HG03575 (cell line): Measurements from ENCODE around the gene KRTAP27-1.

Source experiments
- ATAC-seq: cut with Tn5 transposase; IDR thresholded peaks from one replicate; pipeline ENCODE4 v1.9.1; 2021; ENCODE audit not compliant: unreplicated experiment, insufficient number of reproducible peaks, low FRiP score; ENCODE audit errors: extremely low read depth

KRTAP27-1 gene, protein sequence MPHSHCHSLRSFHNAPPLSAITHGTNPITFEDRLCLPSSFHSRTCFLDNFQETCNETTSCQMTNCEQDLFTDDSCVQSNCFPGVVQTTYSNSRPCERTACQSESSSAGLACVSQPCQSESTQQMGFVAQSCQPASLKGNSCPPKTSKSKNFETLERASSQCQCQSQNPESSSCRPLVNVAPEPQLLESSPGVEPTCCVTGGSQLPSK

DNA sequence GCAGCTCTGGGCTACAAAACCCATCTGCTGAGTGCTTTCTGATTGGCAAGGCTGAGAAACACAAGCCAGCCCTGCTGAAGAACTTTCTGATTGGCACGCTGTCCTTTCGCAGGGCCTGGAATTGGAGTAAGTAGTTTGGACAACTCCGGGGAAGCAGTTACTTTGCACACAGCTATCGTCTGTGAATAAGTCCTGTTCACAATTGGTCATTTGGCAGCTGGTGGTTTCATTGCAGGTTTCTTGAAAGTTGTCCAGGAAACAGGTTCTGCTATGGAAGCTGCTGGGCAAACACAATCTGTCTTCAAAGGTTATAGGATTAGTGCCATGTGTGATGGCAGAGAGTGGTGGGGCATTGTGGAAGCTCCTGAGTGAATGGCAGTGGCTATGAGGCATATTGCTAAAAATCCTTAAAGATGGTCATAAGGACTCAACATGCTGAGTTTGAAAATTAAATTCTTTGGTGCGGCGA, at the start of gene KRTAP27-1:
KRTAP27-1 (minus strand) TSS at position 419 of the 469 bp plus-strand sequence; CDS start at position 393, 26 bp downstream.
- ATAC-seq = no peak

DNA sequence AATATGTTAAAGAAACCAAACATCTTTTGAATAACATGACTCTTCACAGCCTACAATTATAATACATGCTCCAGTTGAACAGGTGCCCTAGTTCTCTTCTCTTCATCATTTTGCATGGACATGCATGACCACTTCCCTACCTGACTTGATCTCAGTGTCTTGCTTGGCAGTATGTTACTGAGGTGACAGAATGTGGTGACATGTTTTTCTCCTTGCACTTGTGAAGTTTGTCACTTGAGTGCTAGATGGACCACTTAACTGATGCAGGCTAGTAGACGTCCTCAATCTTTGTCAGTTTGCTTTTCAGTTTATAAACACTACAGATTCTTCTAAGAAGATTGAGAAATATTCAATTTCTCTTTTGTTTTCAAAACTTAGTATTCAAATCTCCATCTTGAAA, 44.7 kb upstream of the KRTAP27-1 start:
- no peak for ATAC-seq

DNA sequence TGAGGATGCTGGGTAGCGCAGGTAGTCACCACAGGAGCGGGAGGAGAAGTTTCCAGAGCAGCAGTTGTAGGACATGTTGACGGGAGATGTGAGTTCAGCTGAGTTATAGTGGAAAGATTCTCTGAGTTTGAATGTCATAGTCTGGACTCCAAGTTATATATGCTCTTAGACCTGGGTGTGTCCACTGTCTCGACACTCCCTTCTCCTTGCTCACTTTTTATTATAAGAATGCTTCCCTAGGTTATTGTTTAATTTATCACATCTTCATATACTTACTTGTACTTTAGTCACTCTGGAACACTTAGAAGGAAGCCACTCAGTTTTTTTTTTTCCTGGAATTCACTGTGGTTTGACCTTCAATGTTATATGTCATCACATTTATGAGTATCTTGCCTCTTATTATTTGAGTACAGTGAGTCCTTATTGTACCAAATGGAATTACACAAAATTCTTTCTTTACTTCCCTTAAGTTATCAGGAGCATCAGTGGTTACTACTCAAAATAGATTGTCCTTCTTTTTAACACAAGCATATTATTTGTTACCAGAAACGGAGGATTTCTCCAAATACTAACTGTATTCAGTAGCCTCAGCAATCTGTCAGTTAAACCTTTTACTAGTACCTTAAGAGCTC, 34.8 kb upstream of the KRTAP27-1 start, which contains the start of gene KRTAP13-2:
KRTAP13-2 (minus strand) TSS at position 133 of the 632 bp plus-strand sequence; CDS start at position 75, 58 bp downstream.
- ATAC-seq = no peak

DNA sequence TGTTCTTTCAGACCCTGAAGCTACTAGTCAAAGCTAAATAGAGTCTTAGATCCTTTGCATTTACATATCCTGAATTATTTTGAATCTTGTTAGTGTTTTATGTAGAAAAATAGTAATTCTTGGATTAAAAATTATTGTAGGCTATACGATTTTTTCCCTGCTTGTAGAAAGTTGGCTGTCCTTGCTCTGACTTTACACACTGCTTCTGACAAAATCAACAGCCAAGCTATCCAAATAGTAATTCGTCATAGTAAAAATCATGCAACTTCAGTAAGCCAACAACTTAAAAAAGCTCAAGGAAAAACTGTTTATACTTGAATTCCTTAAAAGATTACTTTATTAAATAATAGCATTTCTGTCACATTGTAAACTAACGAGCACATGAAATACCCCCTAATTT, 18.4 kb upstream of the KRTAP27-1 start:
- no peak for ATAC-seq

DNA sequence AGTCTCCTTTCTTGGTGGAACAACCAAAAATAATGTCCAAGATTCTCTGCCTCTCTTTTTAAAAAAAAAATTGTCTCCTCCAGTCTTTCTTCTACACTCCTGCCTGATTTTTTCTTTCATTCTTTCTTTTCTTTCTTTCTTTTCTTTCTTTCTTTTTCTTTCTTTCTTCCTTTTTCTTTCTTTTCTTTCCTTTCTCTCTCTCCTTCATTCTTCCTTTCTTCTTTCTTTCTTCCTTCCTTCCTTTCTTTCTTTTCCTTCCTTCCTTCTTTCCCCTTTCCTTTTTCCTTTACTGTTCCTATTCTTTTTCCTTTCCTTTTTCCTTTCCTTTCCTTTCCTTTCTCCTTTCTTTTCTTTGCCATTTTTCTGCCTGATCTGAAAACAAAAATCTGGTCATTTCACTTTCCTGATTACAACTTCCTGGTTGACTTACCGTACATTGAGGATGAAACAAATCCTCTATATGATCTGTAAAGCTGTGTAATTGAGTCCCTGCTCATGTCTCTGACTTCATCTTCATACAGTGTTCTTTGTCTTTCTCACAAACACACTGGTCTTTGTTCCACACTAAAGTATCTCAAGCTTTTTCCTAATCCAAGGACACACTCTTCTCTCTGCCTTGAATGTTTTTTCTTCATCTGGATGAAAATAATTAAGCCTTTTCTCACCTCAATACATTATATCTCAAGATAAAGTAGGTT, 17.0 kb upstream of the KRTAP27-1 start:
- ATAC-seq = no peak

DNA sequence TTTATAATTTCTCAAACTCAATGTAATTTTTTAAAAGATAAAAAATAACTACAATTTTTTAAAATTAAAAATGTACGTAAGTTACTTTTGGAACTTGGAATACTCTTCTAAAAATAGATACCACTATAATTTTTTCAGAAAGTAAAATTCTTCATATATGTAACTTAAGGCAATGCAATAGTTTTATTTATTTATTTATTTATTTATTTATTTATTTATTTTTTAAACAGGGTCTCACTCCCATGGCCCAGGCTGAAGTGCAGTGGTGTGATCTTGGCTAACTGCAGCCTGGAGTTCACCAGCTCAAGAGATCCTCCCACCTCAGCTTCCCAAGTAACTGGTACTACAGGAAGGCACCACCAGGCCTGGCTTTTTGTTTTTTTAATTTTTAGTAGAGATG, 14.0 kb upstream of the KRTAP27-1 start:
- ATAC-seq = no peak

DNA sequence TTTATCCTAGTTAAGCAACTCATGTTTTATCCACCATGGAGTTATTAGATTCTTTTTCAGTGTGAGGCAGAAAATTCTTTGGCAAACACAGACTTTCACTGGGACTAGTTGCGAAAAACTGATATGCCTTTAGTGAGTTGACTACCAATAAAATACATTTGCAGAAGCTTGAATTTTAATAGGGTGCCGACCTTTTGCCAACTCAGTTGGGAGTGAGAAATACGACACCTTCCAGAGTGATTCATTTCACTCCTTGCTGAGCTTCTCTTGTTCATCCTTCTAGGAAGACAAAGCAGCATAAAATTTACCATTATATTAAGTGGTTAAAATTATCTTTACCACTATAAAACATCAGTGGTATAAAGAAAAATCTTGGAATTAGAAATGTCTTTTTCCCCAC, 12.1 kb upstream of the KRTAP27-1 start:
- ATAC-seq = no peak

DNA sequence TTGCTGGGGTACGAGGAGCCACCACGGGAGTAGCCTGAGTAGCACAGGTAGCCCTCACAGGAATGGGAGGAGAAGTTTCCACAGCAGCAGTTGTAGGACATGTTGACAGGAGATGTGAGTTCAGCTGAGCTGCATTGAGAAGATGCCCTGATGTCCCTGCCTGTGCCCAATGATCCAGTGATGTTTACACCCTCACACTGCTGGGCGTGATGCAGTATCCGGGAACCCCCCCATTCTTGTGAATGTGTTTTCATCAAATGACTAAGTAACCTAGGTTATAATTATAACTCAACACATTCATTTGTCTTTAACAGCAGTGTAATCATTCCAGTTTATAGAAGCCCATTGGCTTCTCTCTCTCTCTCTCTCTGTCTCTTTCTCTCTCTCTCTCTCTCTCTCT, 11.0 kb upstream of the KRTAP27-1 start, which contains the start of gene KRTAP23-1:
KRTAP23-1 (minus strand) TSS at position 101 of the 400 bp plus-strand sequence; CDS start at position 101, 0 bp downstream.
- ATAC-seq = no peak

DNA sequence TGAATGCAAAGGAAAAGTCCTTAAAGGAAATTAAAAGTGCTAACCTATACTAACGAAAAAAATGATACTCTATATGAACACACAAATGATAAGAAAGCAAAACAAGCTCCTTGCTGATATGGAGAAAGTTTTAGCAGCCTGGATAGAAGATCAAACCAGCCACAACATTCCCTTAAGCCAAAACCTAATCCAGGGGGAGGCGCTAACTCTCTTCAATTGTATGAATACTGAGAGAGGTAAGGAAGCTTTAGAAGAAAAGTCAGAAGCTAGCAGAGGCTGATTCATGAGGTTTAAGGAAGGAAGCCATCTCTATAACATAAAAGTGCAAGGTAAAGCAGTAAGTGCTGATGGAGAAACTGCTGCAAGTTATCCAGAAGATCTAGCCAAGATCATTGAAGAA, 7.5 kb upstream of the KRTAP27-1 start:
- ATAC-seq = no peak

DNA sequence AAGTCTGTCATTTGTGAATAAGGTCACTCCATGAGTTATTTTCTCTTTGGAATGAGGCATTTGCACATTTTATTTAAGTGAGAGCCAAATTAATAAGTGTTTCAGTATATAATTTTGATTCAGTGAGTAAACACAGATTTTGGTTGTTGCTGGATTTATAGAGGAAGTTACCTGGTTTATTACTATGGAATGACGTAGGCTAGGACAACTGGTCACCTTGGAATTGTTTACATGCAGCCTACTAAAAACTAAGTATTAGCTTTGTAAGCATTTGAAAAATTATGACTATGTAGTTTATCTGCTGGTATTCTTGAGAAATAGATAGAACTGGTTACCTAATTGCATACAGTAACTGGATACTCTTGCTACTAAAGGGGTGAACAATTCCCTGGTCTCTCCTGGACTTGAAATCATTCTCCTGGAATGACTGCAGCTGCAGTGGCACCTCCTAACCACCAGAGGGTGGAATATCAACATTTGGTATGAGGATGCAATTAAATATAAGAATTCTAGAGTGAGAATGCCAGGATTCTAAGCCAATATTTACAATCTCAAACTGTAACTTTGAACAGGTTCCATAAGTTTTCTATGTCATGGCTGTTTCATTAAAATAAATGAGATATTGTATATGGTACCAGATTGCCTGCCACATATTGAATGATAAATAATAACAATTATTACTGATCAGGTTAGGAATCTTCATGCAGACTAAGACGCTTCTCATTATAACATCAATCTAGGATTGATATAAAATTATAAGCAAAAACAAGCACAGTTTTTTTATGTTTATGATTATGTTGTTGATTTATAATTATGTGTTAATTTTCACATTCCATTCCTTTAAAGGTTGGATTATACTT, 3.5 kb upstream of the KRTAP27-1 start:
- ATAC-seq = no peak

DNA sequence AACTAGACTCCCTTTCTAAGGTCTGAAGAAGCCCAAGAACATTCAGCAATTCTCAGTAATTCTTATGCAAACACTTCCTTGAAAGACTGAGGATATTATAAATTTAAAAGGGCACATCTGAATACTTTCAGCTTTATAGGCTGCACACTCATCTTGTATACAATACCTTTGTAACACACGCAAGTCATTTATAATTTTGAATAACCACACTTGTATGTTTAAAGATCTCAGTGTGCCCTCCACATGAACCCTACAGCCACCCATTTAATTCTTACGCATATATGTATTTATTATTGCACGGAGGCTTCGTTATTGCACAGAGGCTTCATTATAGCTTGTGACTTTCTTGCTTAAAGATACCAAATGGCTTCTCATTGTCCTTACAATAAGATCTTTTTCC, 1.2 kb upstream of the KRTAP27-1 start:
- no peak for ATAC-seq

DNA sequence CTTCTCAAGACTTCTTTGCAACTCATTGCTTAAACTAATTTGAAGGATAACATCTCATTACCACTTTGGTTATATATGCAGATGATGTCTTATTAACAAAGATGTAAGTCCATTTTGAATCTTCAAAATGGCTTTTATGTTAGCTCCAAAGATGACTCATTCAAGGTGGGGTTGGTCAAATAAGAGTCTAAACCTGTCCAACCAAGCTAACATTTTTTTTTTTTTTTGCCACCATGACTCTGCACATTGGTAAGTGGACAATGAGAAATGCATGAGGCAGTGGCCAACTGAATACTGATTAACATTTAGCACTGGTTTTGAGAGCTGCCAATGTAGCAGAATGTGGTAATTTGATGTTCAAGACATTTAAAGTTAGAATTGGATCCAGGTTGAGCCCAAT, 278 bp upstream of the KRTAP27-1 start:
- no peak for ATAC-seq

DNA sequence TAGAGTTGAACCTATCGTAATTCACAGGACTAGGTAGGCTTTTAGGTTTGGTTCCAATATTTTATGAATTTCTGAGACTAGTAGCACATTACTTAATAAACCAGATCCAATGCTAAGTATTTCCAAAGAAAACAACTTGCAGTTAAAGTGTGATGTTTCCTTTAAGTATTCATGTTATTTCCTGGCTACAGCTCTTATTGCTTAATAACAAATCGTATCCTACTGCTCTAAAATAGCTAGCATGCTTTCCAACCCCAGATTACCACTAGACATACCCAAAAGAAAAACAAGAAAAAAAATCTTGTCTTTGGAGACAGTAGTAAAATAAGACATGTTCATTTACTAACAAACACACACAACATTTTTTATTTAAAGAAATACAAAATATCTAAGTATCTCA, 898 bp downstream of the KRTAP27-1 start:
- no peak for ATAC-seq

DNA sequence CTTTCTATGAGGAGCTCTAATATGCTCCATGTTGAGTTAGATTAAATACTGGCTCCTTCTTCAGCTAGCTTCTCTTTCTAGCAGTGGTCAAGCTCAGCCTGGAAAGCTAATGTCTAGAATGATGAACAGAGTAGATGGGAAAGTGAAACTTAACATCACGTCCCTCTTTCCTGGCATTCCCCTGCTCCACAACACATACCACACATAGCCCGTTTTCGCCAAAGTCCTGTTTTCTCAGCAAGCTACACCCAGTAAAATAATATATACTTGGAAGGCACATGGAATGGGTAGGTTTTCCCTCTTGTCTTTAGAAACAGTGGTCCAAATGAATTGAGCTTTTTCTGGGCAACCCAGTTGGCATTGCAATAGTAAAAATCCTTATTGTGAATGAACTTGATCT, 3.8 kb downstream of the KRTAP27-1 start:
- no peak for ATAC-seq

DNA sequence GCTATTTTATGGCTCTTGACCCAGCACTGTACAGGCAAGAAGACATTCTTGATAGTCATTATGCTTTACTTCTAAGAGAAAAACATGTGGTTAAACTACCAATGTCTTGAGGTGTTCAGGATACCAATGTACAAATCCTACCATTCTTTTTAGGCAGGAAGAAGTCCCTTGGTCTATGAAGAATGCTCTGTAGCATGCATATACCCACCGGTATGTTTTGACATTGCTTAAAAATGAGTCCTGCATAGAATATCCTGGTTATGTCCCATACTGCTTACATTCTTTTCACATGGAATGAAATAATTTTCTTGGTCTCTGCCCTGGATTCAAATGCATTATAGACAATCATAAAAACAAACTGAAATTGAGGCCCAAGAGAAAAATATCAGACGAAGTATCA, 4.8 kb downstream of the KRTAP27-1 start:
- ATAC-seq = no peak

DNA sequence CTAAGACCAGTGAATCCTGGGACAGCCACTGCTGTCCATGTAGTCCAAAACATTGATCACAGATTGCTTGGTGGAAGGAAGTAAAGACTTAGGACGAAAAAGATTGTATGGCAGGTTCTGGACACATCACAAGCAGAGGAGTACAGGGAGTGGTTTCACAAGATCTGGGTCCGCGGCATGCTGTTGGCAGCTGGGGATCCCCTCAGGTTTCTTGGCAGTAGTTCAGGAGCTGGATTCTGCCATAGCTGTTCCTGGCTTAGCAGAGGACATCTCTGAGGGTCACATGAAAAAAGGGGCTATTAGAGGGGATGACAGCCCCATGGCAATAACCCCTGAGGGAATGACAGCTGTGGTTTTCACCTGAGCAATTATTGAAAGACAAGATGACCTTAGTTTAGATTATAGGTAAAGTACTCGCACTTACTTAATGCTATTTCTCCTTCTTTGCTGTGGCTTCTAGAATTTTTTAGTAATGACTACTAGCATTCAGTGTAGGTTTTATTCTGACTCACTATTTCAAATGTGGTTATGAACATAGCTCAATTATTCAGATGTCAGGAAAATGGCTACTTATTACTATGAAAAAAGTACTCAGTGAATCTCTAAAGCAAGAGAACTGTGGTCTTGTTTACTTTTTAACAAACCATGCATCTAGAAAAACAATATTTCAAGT, 8.2 kb downstream of the KRTAP27-1 start:
- no peak for ATAC-seq

DNA sequence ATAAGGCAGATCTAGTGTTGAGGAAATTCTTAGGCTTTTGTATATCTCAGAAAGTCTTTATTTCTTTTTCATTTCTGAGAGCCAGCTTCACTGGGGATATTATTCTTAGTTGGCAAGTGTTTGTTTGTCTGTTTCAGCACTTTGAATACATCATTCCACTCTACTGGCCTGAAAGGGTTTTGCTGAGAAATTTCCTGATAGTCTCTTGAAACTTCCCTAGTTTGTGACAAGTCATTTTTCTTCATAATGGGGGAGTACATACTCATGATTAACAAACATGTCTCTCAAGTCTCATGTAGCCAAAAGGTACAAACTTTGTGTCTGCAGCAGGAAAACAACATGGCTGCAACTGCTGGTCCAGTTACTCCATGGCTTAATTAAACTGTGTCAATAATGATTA, 11.1 kb downstream of the KRTAP27-1 start:
- no peak for ATAC-seq

DNA sequence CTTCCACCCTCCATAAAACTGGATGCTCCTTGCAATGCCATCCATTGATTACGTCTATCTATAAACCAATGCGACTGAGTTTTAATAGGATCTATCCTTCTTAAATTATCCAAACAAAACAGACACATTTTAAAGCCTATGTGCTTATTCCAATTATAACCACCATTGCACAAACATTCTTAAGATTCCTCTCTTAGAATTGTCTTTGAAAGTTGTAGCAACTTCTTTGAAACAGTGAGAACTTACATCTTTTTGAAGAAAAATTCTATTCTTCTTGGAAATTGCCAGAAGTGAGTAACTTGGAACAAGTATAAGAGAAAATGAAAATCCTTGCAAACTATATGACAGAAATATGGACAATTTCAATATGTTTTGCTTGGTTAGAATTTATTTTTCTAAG, 17.3 kb downstream of the KRTAP27-1 start, which contains the start of gene KRTAP26-1:
KRTAP26-1 (minus strand) TSS at position 101 of the 400 bp plus-strand sequence. CDS start 280 bp downstream, outside the sequence.
- no peak for ATAC-seq
